GM18507 (cell line): ENCODE results near the gene B4GALNT1.
"Not testable (repeated sequence)": the region's sequence is repeated elsewhere in the genome, so short reads cannot be mapped to it uniquely, and the experiment has no call there.

Source experiments
- DNase-seq: peaks from one replicate; pipeline ENCODE4 v3.0.0; 2011; ENCODE audit warnings: low read depth; ENCODE audit not compliant: insufficient read length; ENCODE audit errors: extremely low spot score
- FAIRE-seq: peaks from 2 replicates; lab custom pipeline; 2011; peaks lifted over from hg19 to GRCh38; lab: Jason Lieb, UNC

B4GALNT1 gene

GRCh38 chr12:57592551-57593165 is 40.3 kb downstream of the B4GALNT1 start:
- FAIRE-seq (no peak), DNase-seq (no peak)

GRCh38 chr12:57591782-57592325 is 41.1 kb downstream of the B4GALNT1 start:
- DNase-seq, result no peak
- FAIRE-seq, result no peak

- DNase-seq (peak; percentile 96), FAIRE-seq (peak; percentile 79)
Observed at GRCh38 chr12:57590864-57591781, 41.9 kb downstream of the B4GALNT1 start, which contains the start of gene PIP4K2C. Gene PIP4K2C (plus strand): TSS chr12:57591192. CDS start chr12:57591290, 98 bp downstream.

GRCh38 chr12:57590479-57590863 is 42.5 kb downstream of the B4GALNT1 start:
- FAIRE-seq, result no peak
- no peak for DNase-seq

GRCh38 chr12:57588951-57589610 is 43.9 kb downstream of the B4GALNT1 start:
- FAIRE-seq, result not testable (repeated sequence)

GRCh38 chr12:57586832-57587429 is 46.1 kb downstream of the B4GALNT1 start:
- no peak for DNase-seq
- FAIRE-seq, result no peak

More at GRCh38 chr12:57588951-57589610, 43.9 kb downstream of the B4GALNT1 start:
- not testable (repeated sequence) for DNase-seq

GRCh38 chr12:57586128-57586527 is 46.9 kb downstream of the B4GALNT1 start:
- FAIRE-seq (no peak), DNase-seq (no peak)

- FAIRE-seq (no peak), DNase-seq (no peak)
Observed at GRCh38 chr12:57585156-57585555, 47.8 kb downstream of the B4GALNT1 start.

- DNase-seq (no peak), FAIRE-seq (no peak)
Observed at GRCh38 chr12:57584690-57585089, 48.3 kb downstream of the B4GALNT1 start.

- FAIRE-seq (no peak), DNase-seq (no peak)
Observed at GRCh38 chr12:57584050-57584449, 49.0 kb downstream of the B4GALNT1 start.

- DNase-seq, result peak; percentile 74
- peak; percentile 93 for FAIRE-seq
Observed at GRCh38 chr12:57583008-57583831, 49.8 kb downstream of the B4GALNT1 start.

- no peak for DNase-seq
- no peak for FAIRE-seq
Observed at GRCh38 chr12:57582440-57582839, 50.6 kb downstream of the B4GALNT1 start.

GRCh38 chr12:57581802-57582201 is 51.2 kb downstream of the B4GALNT1 start:
- FAIRE-seq (no peak), DNase-seq (no peak)

- DNase-seq (no peak), FAIRE-seq (no peak)
Observed at GRCh38 chr12:57580466-57580795, 52.6 kb downstream of the B4GALNT1 start.

GRCh38 chr12:57579677-57580465 is 53.1 kb downstream of the B4GALNT1 start:
- DNase-seq (no peak), FAIRE-seq (no peak)

GRCh38 chr12:57579011-57579410 is 54.0 kb downstream of the B4GALNT1 start:
- DNase-seq (no peak), FAIRE-seq (no peak)

- FAIRE-seq (no peak), DNase-seq (no peak)
Observed at GRCh38 chr12:57577981-57578758, 54.8 kb downstream of the B4GALNT1 start.
